Right lobe of liver (tissue), 6 donors: ENCODE data around the gene DAZAP1. TPM values are rescaled to one million over a fixed set of nuclear protein-coding genes. Genes with fewer than 3 reads are reported as not detected.

Experiments used
- ATAC-seq, 4 donors: fragments of 200-7000 bp; cut with Tn5 transposase; one replicate each; pipeline ENCODE4 v1.9.1; 2020; ENCODE audit warnings: mild to moderate bottlenecking in 4 of 4, moderate library complexity in 4 of 4
- DNase-seq, 3 donors: peaks; one replicate each; pipeline ENCODE4 v3.0.0-alpha.2; 2020
- H3K27ac ChIP-seq, 3 donors: fragments of 200-600 bp; one replicate each; pipeline ENCODE4 v1.8.0; 2022
- H3K27me3 ChIP-seq, 2 donors: fragments of 200-600 bp; one replicate each; pipeline ENCODE4 v1.8.0; 2022
- H3K36me3 ChIP-seq, 4 donors: fragments of 200-600 bp; sonication (generic) in 1 of 4; one replicate each; pipeline versions ENCODE4 v1.5.1 to v1.8.0; 2017 to 2022; ENCODE audit warnings: control low read depth in 1 of 4
- H3K4me1 ChIP-seq, 4 donors: fragments of 200-600 bp; sonication (generic) in 1 of 4; one replicate each; pipeline versions ENCODE4 v1.5.1 to v1.8.0; 2017 to 2022; ENCODE audit warnings: control low read depth in 1 of 4
- H3K4me3 ChIP-seq, 3 donors: fragments of 200-600 bp; one replicate each; pipeline ENCODE4 v1.8.0; 2022
- H3K9me3 ChIP-seq, 4 donors: fragments of 200-600 bp; sonication (generic) in 1 of 4; one replicate each; pipeline versions ENCODE4 v1.5.1 to v1.8.0; 2017 to 2022; ENCODE audit warnings: control low read depth in 1 of 4
- POLR2A ChIP-seq: fragments of 450-650 bp; IDR thresholded peaks from one replicate; pipeline ENCODE4 v1.6.1; 2017; ENCODE audit warnings: antibody characterized with exemption, mild to moderate bottlenecking
- WGBS: methylation state at CpG from one replicate; pipeline ENCODE4 v1.1.6; 2018; ENCODE audit warnings: low coverage, low lambda C conversion rate; ENCODE audit not compliant: insufficient coverage; ENCODE audit errors: missing lambda C conversion rate; 5-methylcytosine and 5-hydroxymethylcytosine counted together
- intact Hi-C, 2 donors: fragments of 100-400 bp; cut with DNase I; formaldehyde crosslinking; loops; one replicate each; pipeline versions ENCODE4 v1.11.2 to v1.14.1; 2022
- total RNA-seq, 6 experiments: library from RNA; depleted of rRNA in 2 of 6; stranded (reverse); fragments of >200 nt in 2 of 6; fragmentation: NEBNext Ultra II Directional in 3 of 6; extraction: Animal tissue kit (Norgen Biotek cat#: 25700) in 3 of 6; gene quantifications; one replicate each; pipeline versions ENCODE4 v1.1.0 to v1.2.4, GENCODE V29; 2016 to 2023
- TF ChIP-seq, protein P1 (sequence below), 4 donors: fragments of 200-600 bp in 3 of 4; fragments of 450-650 bp in 1 of 4; IDR thresholded peaks; one replicate each; pipeline versions ENCODE4 v1.5.1 to v1.8.0; 2016 to 2022; ENCODE audit warnings: antibody characterized with exemption in 4 of 4, mild to moderate bottlenecking in 2 of 4
- donor health status: DM: no; HTN: yes; CAD: no.
- donor health status: DM: no; HTN: no; CAD: no.
- donor health status: DM: no; HTN: no; CAD: no.
- donor health status: DM: no; HTN: yes; CAD: no.
- donor health status: DM: no; HTN: yes; CAD: no.

DAZAP1 gene
- total RNA-seq, 6 experiments from 2014 or later: 22.3 to 50.9 (median 42.2) TPM

DNA sequence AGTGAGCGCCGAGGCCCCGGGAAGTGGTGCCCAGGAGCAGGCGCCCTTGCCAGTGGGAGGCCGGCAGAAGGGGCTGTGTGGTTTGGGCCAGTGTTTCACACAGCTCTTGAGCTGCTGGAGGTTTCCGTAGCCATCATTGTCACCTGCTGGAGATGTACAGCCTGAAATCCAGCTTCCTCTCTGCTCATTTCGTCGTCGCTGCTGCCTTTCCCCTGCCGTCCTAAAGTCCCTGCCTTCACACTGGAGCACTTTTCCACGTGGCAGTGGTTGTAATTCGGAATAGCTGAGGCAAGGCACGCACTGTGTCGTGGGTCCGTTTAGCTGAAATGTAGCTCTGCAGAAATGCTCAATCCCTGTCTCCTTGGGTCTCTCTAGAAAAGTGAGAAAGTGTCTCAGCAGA is 13.2 kb downstream of the DAZAP1 start:
- Histone ChIP-seq H3K9me3 (no peaks in the 10 kb centered on the region), H3K4me1 (peaks cover 0 to 54% (median 26%) of the 10 kb centered on the region in 4 donors), H3K27me3 (no peaks in the 10 kb centered on the region), H3K27ac (no peak overlapping the region), H3K4me3 (no peak overlapping the region), H3K36me3 (peaks cover 0 to 38% (median 22%) of the 10 kb centered on the region in 4 donors)
- ATAC-seq (no peak), DNase-seq (no peak)
- TF ChIP-seq, protein P1, sequence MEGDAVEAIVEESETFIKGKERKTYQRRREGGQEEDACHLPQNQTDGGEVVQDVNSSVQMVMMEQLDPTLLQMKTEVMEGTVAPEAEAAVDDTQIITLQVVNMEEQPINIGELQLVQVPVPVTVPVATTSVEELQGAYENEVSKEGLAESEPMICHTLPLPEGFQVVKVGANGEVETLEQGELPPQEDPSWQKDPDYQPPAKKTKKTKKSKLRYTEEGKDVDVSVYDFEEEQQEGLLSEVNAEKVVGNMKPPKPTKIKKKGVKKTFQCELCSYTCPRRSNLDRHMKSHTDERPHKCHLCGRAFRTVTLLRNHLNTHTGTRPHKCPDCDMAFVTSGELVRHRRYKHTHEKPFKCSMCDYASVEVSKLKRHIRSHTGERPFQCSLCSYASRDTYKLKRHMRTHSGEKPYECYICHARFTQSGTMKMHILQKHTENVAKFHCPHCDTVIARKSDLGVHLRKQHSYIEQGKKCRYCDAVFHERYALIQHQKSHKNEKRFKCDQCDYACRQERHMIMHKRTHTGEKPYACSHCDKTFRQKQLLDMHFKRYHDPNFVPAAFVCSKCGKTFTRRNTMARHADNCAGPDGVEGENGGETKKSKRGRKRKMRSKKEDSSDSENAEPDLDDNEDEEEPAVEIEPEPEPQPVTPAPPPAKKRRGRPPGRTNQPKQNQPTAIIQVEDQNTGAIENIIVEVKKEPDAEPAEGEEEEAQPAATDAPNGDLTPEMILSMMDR (IDR thresholded peaks at IDR 0.05): no peak
- 87% methylated on average over 4 of the region's 15 CpGs for WGBS
- intact Hi-C loops: no loop called here

DNA sequence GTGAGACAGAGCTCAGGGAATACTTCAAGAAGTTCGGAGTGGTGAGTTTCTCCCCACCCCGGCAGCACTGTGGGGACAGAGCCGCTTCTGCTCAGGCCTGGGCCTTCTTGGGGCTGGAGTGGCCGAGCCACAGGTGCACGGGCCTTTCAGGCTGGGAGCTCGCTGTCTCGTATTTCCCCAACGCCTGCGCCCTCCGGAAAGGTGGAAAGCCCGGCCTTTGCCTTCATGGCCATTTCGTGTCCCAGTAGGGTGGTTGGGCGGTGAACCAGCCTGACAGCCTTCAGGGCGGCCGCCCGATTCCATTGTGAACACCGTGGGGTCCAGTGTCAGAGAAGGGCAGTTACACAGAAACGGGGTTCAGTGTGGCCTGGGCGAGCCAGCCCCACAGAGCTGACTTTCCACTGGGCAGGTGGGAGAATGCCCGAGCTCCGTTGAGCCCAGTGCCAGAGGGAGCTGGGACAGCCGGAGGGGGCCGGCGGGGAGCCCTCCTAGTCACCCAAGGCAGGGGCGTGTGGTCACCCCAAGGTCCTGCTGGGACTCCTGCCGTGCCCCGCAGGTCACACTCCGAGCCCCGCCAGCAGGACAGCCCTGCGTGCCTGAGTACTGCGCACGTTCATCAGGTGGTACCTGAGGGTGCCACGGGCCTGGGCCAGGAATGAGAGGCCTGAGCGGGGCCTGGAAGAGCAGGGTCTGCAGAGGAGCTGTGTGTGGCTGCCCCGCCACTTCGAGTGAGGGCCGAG is 14.0 kb downstream of the DAZAP1 start:
- Histone ChIP-seq H3K27me3 (no peaks in the 10 kb centered on the region), H3K27ac (peak overlapping the region in 1 of 3 donors; percentile 29), H3K4me1 (peaks cover 0 to 46% (median 19%) of the 10 kb centered on the region in 4 donors), H3K4me3 (no peak overlapping the region), H3K36me3 (peaks cover 0 to 38% (median 22%) of the 10 kb centered on the region in 4 donors), H3K9me3 (no peaks in the 10 kb centered on the region)
- intact Hi-C loops: no loop called here
- TF ChIP-seq POLR2A: no peak
- TF ChIP-seq, protein P1 (IDR thresholded peaks at IDR 0.05): no peak
- no peak for DNase-seq
- no CpG with 5 or more reads among the region's 37 CpGs for WGBS
- ATAC-seq: no peak

DNA sequence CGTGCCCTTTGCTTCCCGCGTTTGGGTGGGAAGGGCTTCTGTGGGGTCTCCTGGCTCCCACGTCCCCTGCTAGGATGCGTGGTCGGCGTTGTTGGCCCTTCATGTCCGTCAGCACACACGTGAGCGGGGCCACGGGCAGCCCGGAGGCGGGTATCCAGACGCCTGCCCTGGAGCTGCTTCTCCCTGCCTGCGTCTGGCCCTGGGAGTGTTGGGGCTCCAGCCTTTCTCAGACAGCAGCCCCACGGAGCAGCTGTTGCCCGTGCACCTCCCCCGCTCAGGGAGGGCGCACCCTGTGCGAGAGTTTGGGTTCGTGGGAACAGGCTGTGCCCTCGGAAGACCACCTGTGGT is 14.5 kb downstream of the DAZAP1 start:
- TF ChIP-seq POLR2A: no peak
- TF ChIP-seq, protein P1 (IDR thresholded peaks at IDR 0.05): no peak
- intact Hi-C loops: no loop called here
- ATAC-seq (no peak), DNase-seq (no peak)
- no peak overlapping the region for H3K4me3 ChIP-seq
- no CpG with 5 or more reads among the region's 22 CpGs for WGBS
- peak overlapping the region in 1 of 3 donors; percentile 29 for H3K27ac ChIP-seq
- no peaks in the 10 kb centered on the region for H3K9me3 ChIP-seq
- no peaks in the 10 kb centered on the region for H3K27me3 ChIP-seq
- peaks cover 0 to 40% (median 16%) of the 10 kb centered on the region in 4 donors for H3K4me1 ChIP-seq
- peaks cover 0 to 38% (median 22%) of the 10 kb centered on the region in 4 donors for H3K36me3 ChIP-seq

DNA sequence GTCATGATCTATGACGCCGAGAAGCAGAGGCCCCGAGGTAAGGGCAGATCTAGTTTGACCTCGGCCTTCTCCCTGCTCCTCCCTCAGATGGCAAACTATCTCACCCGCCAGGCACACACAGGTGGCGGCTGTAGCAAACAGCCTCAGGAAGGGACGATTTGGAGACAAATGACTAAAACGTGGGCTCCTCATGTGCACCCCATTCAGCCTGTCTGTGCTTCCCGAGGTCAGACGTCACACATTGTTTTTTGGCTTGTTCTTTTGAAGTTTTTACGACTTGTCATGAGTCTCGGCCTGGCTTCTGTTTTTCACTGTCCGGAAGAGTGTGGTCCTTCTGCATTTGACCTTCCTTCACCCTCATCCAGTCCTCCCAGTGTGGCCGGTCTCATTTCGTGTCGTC is 15.0 kb downstream of the DAZAP1 start:
- H3K36me3 ChIP-seq: peaks cover 0 to 38% (median 22%) of the 10 kb centered on the region in 4 donors

More for the DNA sequence above, 15.0 kb downstream of the DAZAP1 start:
- TF ChIP-seq, protein P1 (IDR thresholded peaks at IDR 0.05): no peak
- no peak for TF ChIP-seq POLR2A
- peaks cover 0 to 36% (median 14%) of the 10 kb centered on the region in 4 donors for H3K4me1 ChIP-seq
- intact Hi-C loops: no loop called here
- 35% methylated on average over 9 of the region's 16 CpGs for WGBS
- no peak for DNase-seq
- H3K27ac ChIP-seq: peak overlapping the region in 1 of 3 donors; percentile 29
- no peaks in the 10 kb centered on the region for H3K9me3 ChIP-seq
- peak in 2 of 4 donors; percentile 2 to 27 for ATAC-seq
- no peaks in the 10 kb centered on the region for H3K27me3 ChIP-seq
- no peak overlapping the region for H3K4me3 ChIP-seq
